Nephron progenitor cell (in vitro differentiated cells): ENCODE data around the gene PPP2R5E.

Experiments used
- DNase-seq: peaks from one replicate; pipeline ENCODE4 v3.0.0; 2021
- H3K27ac Mint-ChIP-seq: 2 replicates; pipeline ENCODE4 v1.8.0; 2021; ENCODE audit warnings: mild to moderate bottlenecking, moderate library complexity, mixed read lengths
- H3K27me3 Mint-ChIP-seq: 2 replicates; pipeline ENCODE4 v1.8.0; 2021; ENCODE audit warnings: mild to moderate bottlenecking, low read depth, mixed read lengths; ENCODE audit not compliant: poor library complexity
- H3K36me3 Mint-ChIP-seq: 2 replicates; pipeline ENCODE4 v1.8.0; 2021; ENCODE audit warnings: low read depth, mixed read lengths
- H3K4me1 Mint-ChIP-seq: 2 replicates; pipeline ENCODE4 v1.8.0; 2021; ENCODE audit warnings: mixed read lengths
- H3K4me3 Mint-ChIP-seq: 2 replicates; pipeline ENCODE4 v1.8.0; 2021; ENCODE audit warnings: mild to moderate bottlenecking, moderate library complexity, mixed read lengths
- H3K9me3 Mint-ChIP-seq: 2 replicates; pipeline ENCODE4 v1.8.0; 2021; ENCODE audit warnings: mild to moderate bottlenecking, moderate library complexity, mixed read lengths
- CTCF ChIP-seq: fragments of 200-600 bp; sonication (generic); IDR thresholded peaks from 2 replicates; pipeline ENCODE4 v1.5.0; 2021; ENCODE audit warnings: antibody characterized with exemption

Gene PPP2R5E

DNA sequence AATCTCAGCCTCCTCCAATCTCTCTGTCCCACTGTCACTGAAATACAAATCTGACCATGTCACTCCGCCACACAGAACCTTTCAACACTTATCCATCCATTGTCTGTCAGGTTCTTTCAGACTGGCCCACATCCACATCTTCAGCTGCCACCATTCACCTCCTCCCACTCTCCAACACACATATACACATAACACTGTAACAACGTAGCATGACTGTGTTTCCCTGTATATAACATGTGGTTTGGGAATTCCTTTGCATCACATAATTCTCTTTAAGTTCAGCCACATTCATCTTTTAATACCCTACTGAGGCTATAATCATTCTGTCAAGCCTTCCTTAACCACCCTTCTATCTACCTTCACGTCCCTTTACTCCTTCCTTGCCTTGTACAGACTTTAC lies 99.2 kb downstream of the PPP2R5E start:
- no peak for TF ChIP-seq CTCF
- no peak for DNase-seq
- Mint-ChIP-seq H3K27me3 (no peaks in the 10 kb centered on the region), H3K27ac (no peak overlapping the region), H3K4me1 (no peaks in the 10 kb centered on the region), H3K9me3 (no peaks in the 10 kb centered on the region), H3K4me3 (no peak overlapping the region), H3K36me3 (peaks cover 55% of the 10 kb centered on the region)

GRCh38 chr14:63443361-63443760 lies 99.8 kb downstream of the PPP2R5E start:
- Mint-ChIP-seq H3K9me3 (no peaks in the 10 kb centered on the region), H3K27ac (no peak overlapping the region), H3K27me3 (no peaks in the 10 kb centered on the region), H3K4me1 (no peaks in the 10 kb centered on the region), H3K36me3 (peaks cover 51% of the 10 kb centered on the region), H3K4me3 (no peak overlapping the region)
- no peak for DNase-seq
- TF ChIP-seq CTCF = no peak

DNA sequence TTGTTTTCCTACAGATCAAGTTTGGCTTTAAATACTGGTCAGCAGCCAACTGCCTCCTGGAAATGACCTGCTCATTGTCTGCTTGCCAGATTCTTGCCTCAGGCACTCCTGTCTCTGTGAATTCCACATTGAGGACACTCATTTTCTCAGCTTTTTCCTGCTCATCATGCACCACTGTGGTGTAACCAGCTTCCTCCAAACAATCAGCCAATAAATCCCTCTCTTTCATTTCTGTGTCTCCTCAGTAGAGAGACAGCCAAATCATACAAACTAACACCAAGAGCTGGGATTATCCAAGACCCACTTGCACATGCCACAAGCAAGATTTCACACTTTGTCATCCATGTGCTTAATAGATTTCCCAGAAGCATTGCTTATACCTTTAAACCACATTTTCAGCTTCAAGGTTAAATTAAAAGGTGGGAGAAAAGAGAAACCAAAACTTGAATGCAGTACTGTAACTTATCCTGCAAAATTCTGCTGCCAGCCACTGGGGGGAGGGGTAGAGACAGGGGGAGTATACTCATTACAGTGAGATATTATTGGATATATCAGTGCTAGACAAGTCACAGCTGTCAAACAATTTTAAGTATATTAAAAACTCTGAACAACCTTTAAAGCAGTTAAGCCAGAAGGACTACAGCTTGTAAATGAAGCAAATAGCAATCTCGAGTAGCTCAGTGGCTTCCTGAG lies 105.0 kb downstream of the PPP2R5E start:
- no peak for TF ChIP-seq CTCF
- peak overlapping the region; percentile 68 for H3K27ac Mint-ChIP-seq
- no peak overlapping the region for H3K4me3 Mint-ChIP-seq
- DNase-seq = no peak
- H3K4me1 Mint-ChIP-seq = peaks cover 35% of the 10 kb centered on the region
- peaks cover 20% of the 10 kb centered on the region for H3K36me3 Mint-ChIP-seq
- no peaks in the 10 kb centered on the region for H3K27me3 Mint-ChIP-seq
- H3K9me3 Mint-ChIP-seq = no peaks in the 10 kb centered on the region

DNA sequence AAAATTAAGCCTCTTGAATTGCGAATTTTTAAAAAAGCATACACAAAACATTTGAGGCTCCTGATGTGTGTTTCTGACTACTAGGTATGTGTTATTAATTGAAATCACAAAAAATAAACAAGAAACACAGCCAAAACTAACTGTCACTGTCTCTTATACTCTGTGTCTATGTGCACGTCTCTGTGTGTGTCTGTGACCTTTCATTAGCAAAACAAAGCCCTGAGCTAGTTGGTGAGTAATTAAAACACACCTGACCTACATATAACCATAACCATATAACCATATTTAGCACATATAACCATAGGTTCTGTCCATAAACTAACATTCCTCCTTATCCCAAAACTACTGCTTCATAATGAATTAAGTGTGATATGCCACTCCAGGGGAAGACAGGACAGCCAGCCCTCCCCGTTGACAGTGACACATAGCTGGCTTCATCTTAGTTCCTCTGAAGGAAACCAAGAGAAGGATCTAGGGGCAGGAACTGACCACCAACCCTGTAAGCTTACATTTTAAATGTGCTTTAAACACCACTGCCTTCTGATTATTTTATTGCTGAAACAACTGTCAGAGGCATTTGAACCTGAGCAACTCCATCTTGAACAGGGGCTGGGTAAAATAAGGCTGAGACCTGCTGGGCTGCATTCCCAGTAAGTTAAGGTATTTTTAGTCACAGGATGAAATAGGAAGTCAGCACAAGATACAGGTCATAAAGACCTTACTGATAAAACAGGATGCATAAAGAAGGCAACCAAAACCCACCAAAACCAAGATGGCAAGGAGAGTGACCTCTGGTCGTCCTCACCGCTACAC lies 106.7 kb downstream of the PPP2R5E start:
- no peak overlapping the region for H3K27ac Mint-ChIP-seq
- peaks cover 44% of the 10 kb centered on the region for H3K4me1 Mint-ChIP-seq

GRCh38 chr14:63435838-63436237 lies 107.3 kb downstream of the PPP2R5E start:
- Mint-ChIP-seq H3K27me3 (no peaks in the 10 kb centered on the region), H3K36me3 (peaks cover 6% of the 10 kb centered on the region), H3K27ac (no peak overlapping the region), H3K4me3 (no peak overlapping the region), H3K9me3 (no peaks in the 10 kb centered on the region), H3K4me1 (peaks cover 44% of the 10 kb centered on the region)
- DNase-seq = no peak
- TF ChIP-seq CTCF = no peak

More for the DNA sequence above, 106.7 kb downstream of the PPP2R5E start:
- Mint-ChIP-seq H3K4me3 (no peak overlapping the region), H3K9me3 (no peaks in the 10 kb centered on the region), H3K27me3 (no peaks in the 10 kb centered on the region), H3K36me3 (peaks cover 12% of the 10 kb centered on the region)
- DNase-seq = no peak
- no peak for TF ChIP-seq CTCF
